ENCODE measurements around the gene ELF1. TPM values are rescaled to one million over a fixed set of nuclear protein-coding genes. Genes with fewer than 3 reads are reported as not detected.

ELF1 gene
- total RNA-seq, 1 donor from 2014 or later, result 28.5 TPM

GRCh38 chr13:40966298-40966697 is 52.8 kb downstream of the ELF1 start:
- no peak for TF ChIP-seq CTCF (conservative IDR thresholded peaks at IDR 0.05; ENCODE audit: low read depth, low read length)
- H3K4me3 ChIP-seq (ENCODE audit: low read depth, low read length), result no peak overlapping the region
- no peak for DNase-seq (ENCODE audit: low read depth)

GRCh38 chr13:40963927-40964326 is 55.2 kb downstream of the ELF1 start:
- H3K4me3 ChIP-seq (ENCODE audit: low read depth, low read length), result no peak overlapping the region
- peak; percentile 46 for DNase-seq (ENCODE audit: low read depth)
- TF ChIP-seq CTCF (conservative IDR thresholded peaks at IDR 0.05; ENCODE audit: low read depth, low read length), result no peak

GRCh38 chr13:40961826-40962225 is 57.3 kb downstream of the ELF1 start:
- DNase-seq (ENCODE audit: low read depth), result no peak
- no peak for TF ChIP-seq CTCF (conservative IDR thresholded peaks at IDR 0.05; ENCODE audit: low read depth, low read length)
- H3K4me3 ChIP-seq (ENCODE audit: low read depth, low read length), result no peak overlapping the region

- TF ChIP-seq CTCF (conservative IDR thresholded peaks at IDR 0.05; ENCODE audit: low read depth, low read length), result no peak
- no peak for DNase-seq (ENCODE audit: low read depth)
- no peak overlapping the region for H3K4me3 ChIP-seq (ENCODE audit: low read depth, low read length)
These were observed 57.9 kb downstream of the ELF1 start for GRCh38 chr13:40961214-40961613.

- DNase-seq (ENCODE audit: low read depth), result no peak
- no peak for TF ChIP-seq CTCF (conservative IDR thresholded peaks at IDR 0.05; ENCODE audit: low read depth, low read length)
- no peak overlapping the region for H3K4me3 ChIP-seq (ENCODE audit: low read depth, low read length)
These were observed 58.4 kb downstream of the ELF1 start for GRCh38 chr13:40960716-40961115.

GRCh38 chr13:40958655-40959054 is 60.5 kb downstream of the ELF1 start:
- no peak for TF ChIP-seq CTCF (conservative IDR thresholded peaks at IDR 0.05; ENCODE audit: low read depth, low read length)
- no peak overlapping the region for H3K4me3 ChIP-seq (ENCODE audit: low read depth, low read length)
- no peak for DNase-seq (ENCODE audit: low read depth)

- no peak for DNase-seq (ENCODE audit: low read depth)
- no peak for TF ChIP-seq CTCF (conservative IDR thresholded peaks at IDR 0.05; ENCODE audit: low read depth, low read length)
- H3K4me3 ChIP-seq (ENCODE audit: low read depth, low read length), result no peak overlapping the region
These were observed 72.6 kb downstream of the ELF1 start for GRCh38 chr13:40946485-40946884.

Measured in epithelial cell of proximal tubule (primary cell).